Endothelial cell of umbilical vein (primary cell): ENCODE data around the gene TRIM2. TPM values are rescaled to one million over a fixed set of nuclear protein-coding genes. Genes with fewer than 3 reads are reported as not detected.

ENCODE experiments used
- BruUV-seq: library from RNA; stranded (reverse); fragments of 400-500 nt; replicated peaks from 2 replicates; lab custom pipeline; 2021; lab: Mats Ljungman, UMichigan
- CTCF ChIA-PET: fragments of 300-600, 350-600 bp; sonication (Branson Sonifier 250); formaldehyde crosslinking; loops from one replicate; lab custom pipeline; 2021; ENCODE audit warnings: antibody characterized with exemption, inconsistent platforms; lab: Charles Lee
- POLR2A ChIA-PET: fragments of 300-600, 350-600 bp; sonication (Branson Sonifier 250); formaldehyde crosslinking; loops from one replicate; lab custom pipeline; 2021; ENCODE audit warnings: antibody characterized with exemption, inconsistent platforms; lab: Charles Lee
- DNase-seq: peaks from one replicate; pipeline ENCODE4 v3.0.0-alpha.2; 2011; ENCODE audit warnings: low read depth, low spot score
- FAIRE-seq: peaks from 2 replicates; lab custom pipeline; 2011; peaks lifted over from hg19 to GRCh38; lab: Jason Lieb, UNC
- H2AFZ ChIP-seq: 2 replicates; pipeline ENCODE4 v1.6.0; 2012; ENCODE audit warnings: low read depth, low read length, control low read depth, inconsistent platforms
- H3K27ac ChIP-seq: 2 replicates; pipeline ENCODE4 v1.5.1; 2011; ENCODE audit warnings: low read depth, mild to moderate bottlenecking, control low read depth, low read length, moderate library complexity; ENCODE audit not compliant: insufficient read depth
- H3K27me3 ChIP-seq, 2 experiments: 2 replicates each; pipeline versions ENCODE4 v1.6.0 to v1.6.1; 2011; ENCODE audit warnings: low read length in 2 of 2, mixed read lengths in 1 of 2; ENCODE audit not compliant: control insufficient read depth in 2 of 2, insufficient read depth in 2 of 2
- H3K36me3 ChIP-seq, 2 experiments: 2 replicates in 1 of 2; 3 replicates in 1 of 2; pipeline ENCODE4 v1.5.1; 2011; ENCODE audit warnings: low read length in 2 of 2, mild to moderate bottlenecking in 1 of 2, moderate library complexity in 1 of 2; ENCODE audit not compliant: control insufficient read depth in 2 of 2, insufficient read depth in 2 of 2; ENCODE audit errors: extremely low read depth in 1 of 2
- H3K4me1 ChIP-seq: 3 replicates; pipeline ENCODE4 v1.5.1; 2011; ENCODE audit warnings: mild to moderate bottlenecking, low read length; ENCODE audit not compliant: control insufficient read depth, insufficient read depth; ENCODE audit errors: extremely low read depth
- H3K4me2 ChIP-seq: 2 replicates; pipeline ENCODE4 v1.6.1; 2011; ENCODE audit warnings: low read length, control low read depth, mixed read lengths; ENCODE audit not compliant: insufficient read depth
- H3K4me3 ChIP-seq, 3 experiments: fragments of 200-600 bp in 1 of 3; sonication (generic), shearing (Covaris generic) in 1 of 3; replicated peaks in 1 of 3; 2 replicates each; pipeline ENCODE4 v1.5.1; 2011 to 2016; ENCODE audit warnings: control low read depth in 3 of 3, low read length in 3 of 3, mild to moderate bottlenecking in 2 of 3, inconsistent platforms in 1 of 3, low read depth in 1 of 3, moderate library complexity in 1 of 3; ENCODE audit not compliant: insufficient read depth in 1 of 3
- H3K79me2 ChIP-seq: 2 replicates; pipeline ENCODE4 v1.6.0; 2012; ENCODE audit warnings: low read length, inconsistent platforms; ENCODE audit not compliant: control insufficient read depth, insufficient read depth
- H3K9ac ChIP-seq: replicated peaks from 2 replicates; pipeline ENCODE3; 2011; ENCODE audit warnings: low read length, control low read depth; ENCODE audit not compliant: insufficient read depth; ENCODE audit errors: extremely low read depth
- H3K9me1 ChIP-seq: replicated peaks from 3 replicates; pipeline ENCODE4 v1.6.0; 2011; ENCODE audit warnings: mild to moderate bottlenecking, low read length; ENCODE audit not compliant: control insufficient read depth, insufficient read depth; ENCODE audit errors: extremely low read depth
- H3K9me3 ChIP-seq: replicated peaks from 2 replicates; pipeline ENCODE4 v1.5.1; 2012; ENCODE audit warnings: low read length, inconsistent platforms; ENCODE audit not compliant: control insufficient read depth, insufficient read depth
- H4K20me1 ChIP-seq: replicated peaks from 2 replicates; pipeline ENCODE3; 2011; ENCODE audit warnings: mild to moderate bottlenecking, low read length; ENCODE audit not compliant: control insufficient read depth, insufficient read depth; ENCODE audit errors: extremely low read depth
- CTCF ChIP-seq, 2 donors: IDR thresholded peaks; 1 replicate in 1 of 2; 2 replicates in 1 of 2; pipeline ENCODE4 v1.5.1; 2011; ENCODE audit warnings: low read length in 2 of 2, mild to moderate bottlenecking in 2 of 2, moderate library complexity in 2 of 2, control low read depth in 1 of 2, inconsistent platforms in 1 of 2, low read depth in 1 of 2; ENCODE audit not compliant: insufficient read depth in 1 of 2; ENCODE audit errors: extremely low read depth in 1 of 2
- EZH2 ChIP-seq: IDR thresholded peaks from 2 replicates; pipeline ENCODE4 v1.6.1; 2012; ENCODE audit warnings: borderline replicate concordance, low read depth, mild to moderate bottlenecking, moderate library complexity, low read length, inconsistent platforms; ENCODE audit not compliant: severe bottlenecking
- FOS ChIP-seq: IDR thresholded peaks from 2 replicates; pipeline ENCODE4 v1.6.1; 2011; ENCODE audit warnings: mild to moderate bottlenecking, low read length, moderate library complexity, borderline replicate concordance; ENCODE audit not compliant: insufficient read depth
- GATA2 ChIP-seq: IDR thresholded peaks from 2 replicates; pipeline ENCODE4 v1.7.0; 2011; ENCODE audit warnings: low read depth, mild to moderate bottlenecking, moderate library complexity, mixed read lengths, low read length; ENCODE audit not compliant: insufficient read length, insufficient read depth
- JUN ChIP-seq: IDR thresholded peaks from 2 replicates; pipeline ENCODE4 v1.6.1; 2011; ENCODE audit warnings: borderline replicate concordance, low read depth; ENCODE audit not compliant: insufficient read length, insufficient read depth
- MAX ChIP-seq: IDR thresholded peaks from 2 replicates; pipeline ENCODE4 v1.6.1; 2011; ENCODE audit not compliant: insufficient read depth, insufficient read length
- MYC ChIP-seq: IDR thresholded peaks from one replicate; pipeline ENCODE4 v1.6.1; 2011; ENCODE audit warnings: mild to moderate bottlenecking, low read depth, low read length
- POLR2A ChIP-seq: IDR thresholded peaks from 2 replicates; pipeline ENCODE4 v1.6.1; 2012; ENCODE audit warnings: low read depth, mild to moderate bottlenecking, control low read depth, low read length
- POLR2AphosphoS5 ChIP-seq: IDR thresholded peaks from 2 replicates; pipeline ENCODE4 v1.6.1; 2012; ENCODE audit warnings: low read depth, mild to moderate bottlenecking, control low read depth, low read length, moderate library complexity; ENCODE audit not compliant: insufficient read depth
- dilution Hi-C: fragments of 300-500 bp; cut with MboI; formaldehyde crosslinking; loops from one replicate; pipeline ENCODE4 v1.15.0; 2019; ENCODE audit warnings: low sequenced_read_pairs; ENCODE audit not compliant: extremely low pct_ligation_motif_present
- intact Hi-C: fragments of 100-400 bp; cut with micrococcal nuclease; formaldehyde crosslinking; loops from one replicate; pipeline ENCODE4 v1.10.0; 2022
- polyA plus RNA-seq, 4 experiments: library from polyadenylated mRNA; depleted of rRNA in 3 of 4; stranded (reverse) in 3 of 4; unstranded in 1 of 4; fragments of >200 nt; gene quantifications; 2 replicates each; pipeline versions ENCODE4 v1.2.1 to v1.2.3, GENCODE V29; 2011 to 2012; ENCODE audit warnings: missing spikeins in 1 of 4
- total RNA-seq: library from RNA; stranded (reverse); gene quantifications from 2 replicates; pipeline ENCODE4 v1.2.3, GENCODE V29; 2021

Gene TRIM2
- total and polyA plus RNA-seq, 2 donors (not counting 3 experiments of a cell fraction or from before 2014, with no cell fraction given): 6.8 to 19.7 TPM

GRCh38 chr4:153347117-153347516, 142.9 kb downstream of the TRIM2 start:
- CTCF ChIA-PET: interaction anchor here (1.3 to 6.9 kb wide), 7 partner anchors 8 to 288 kb away, joined by 3 to 129 read pairs (median 9); partner anchors contain the start of gene TMEM131L
- H3K9ac ChIP-seq: no peak overlapping the region
- H3K9me3 ChIP-seq: no peaks in the 10 kb centered on the region
- H3K4me2 ChIP-seq: no peak overlapping the region
- H2AFZ ChIP-seq: no peak overlapping the region
- no peak for FAIRE-seq
- POLR2A ChIA-PET: no interaction called here
- no peak for DNase-seq
- TF ChIP-seq MYC (no peak), GATA2 (no peak), FOS (no peak), MAX (no peak), EZH2 (no peak), POLR2AphosphoS5 (no peak), CTCF (IDR thresholded peaks at IDR 0.05; ENCODE audit: extremely low read depth in 1 of 2, insufficient read depth in 1 of 2, low read depth in 1 of 2, low read length in 2 of 2) (no peak), JUN (no peak), POLR2A (no peak)
- H3K27me3 ChIP-seq: no peaks in the 10 kb centered on the region
- peaks cover 15% of the 10 kb centered on the region for H3K4me1 ChIP-seq
- peaks cover 0 to 2% of the 10 kb centered on the region in 2 experiments for H3K36me3 ChIP-seq
- BruUV-seq: no TSS peak
- peaks cover 4% of the 10 kb centered on the region for H3K79me2 ChIP-seq
- H3K9me1 ChIP-seq: no peaks in the 10 kb centered on the region
- intact Hi-C loops: no loop called here
- H3K4me3 ChIP-seq: no peak overlapping the region
- H3K27ac ChIP-seq: no peak overlapping the region
- dilution Hi-C loops: no loop called here
- H4K20me1 ChIP-seq: no peaks in the 10 kb centered on the region
